SU-DHL-6 (cell line): ENCODE results near the gene APOE.
"Not testable (repeated sequence)": the region's sequence is repeated elsewhere in the genome, so short reads cannot be mapped to it uniquely, and the experiment has no call there.

Source experiments
- H2AFZ ChIP-seq: fragments of 200-600 bp; sonication (generic); 2 replicates; pipeline ENCODE4 v1.6.1; 2014; ENCODE audit warnings: low read depth, mild to moderate bottlenecking, moderate library complexity, mixed read lengths, antibody characterized with exemption, low read length; ENCODE audit not compliant: severe bottlenecking
- H3F3A ChIP-seq: fragments of 200-600 bp; shearing (Covaris generic); 2 replicates; pipeline ENCODE4 v1.6.0; 2016; ENCODE audit warnings: antibody characterized with exemption, mild to moderate bottlenecking; ENCODE audit not compliant: insufficient read depth
- H3K27ac ChIP-seq: fragments of 200-600 bp; sonication (generic); 2 replicates; pipeline ENCODE4 v1.5.1; 2016; ENCODE audit warnings: low read depth, mild to moderate bottlenecking, low read length, moderate library complexity, mixed read lengths
- H3K27me3 ChIP-seq: fragments of 200-600 bp; sonication (generic), shearing (Covaris generic); 2 replicates; pipeline ENCODE4 v1.6.0; 2014; ENCODE audit warnings: mild to moderate bottlenecking, low read length
- H3K36me3 ChIP-seq: fragments of 200-600 bp; sonication (generic); 2 replicates; pipeline ENCODE4 v1.6.1; 2014; ENCODE audit warnings: mild to moderate bottlenecking, low read length, mixed read lengths
- H3K4me2 ChIP-seq: fragments of 300-600, 200-600 bp; shearing (Covaris generic), sonication (generic); 2 replicates; pipeline ENCODE4 v1.6.0; 2014; ENCODE audit warnings: low read length, low read depth, mild to moderate bottlenecking; ENCODE audit not compliant: poor library complexity, severe bottlenecking
- H3K4me3 ChIP-seq: fragments of 200-600 bp; sonication (generic); 2 replicates; pipeline ENCODE4 v1.5.1; 2014; ENCODE audit warnings: antibody characterized with exemption, low read length, mild to moderate bottlenecking, mixed read lengths; ENCODE audit not compliant: insufficient read depth, poor library complexity, severe bottlenecking
- H3K79me2 ChIP-seq: fragments of 200-600 bp; sonication (generic); 2 replicates; pipeline ENCODE4 v1.6.1; 2014; ENCODE audit warnings: mild to moderate bottlenecking, low read length, moderate library complexity; ENCODE audit not compliant: insufficient read depth
- H3K9ac ChIP-seq: fragments of 200-600 bp; sonication (generic); 2 replicates; pipeline ENCODE4 v1.7.0; 2014; ENCODE audit warnings: mild to moderate bottlenecking, low read length
- H3K9me2 ChIP-seq: fragments of 200-600 bp; sonication (generic); replicated peaks from 2 replicates; pipeline ENCODE4 v1.6.1; 2014; ENCODE audit warnings: low read length; ENCODE audit not compliant: insufficient read depth
- H3K9me3 ChIP-seq: fragments of 200-600 bp; sonication (generic); 2 replicates; pipeline ENCODE4 v1.6.1; 2014; ENCODE audit warnings: low read length, mixed read lengths; ENCODE audit not compliant: insufficient read depth
- H4K20me1 ChIP-seq: fragments of 200-600 bp; sonication (generic); 2 replicates; pipeline ENCODE4 v1.6.1; 2014; ENCODE audit warnings: low read depth, mild to moderate bottlenecking, antibody characterized with exemption, low read length, moderate library complexity, mixed read lengths
- EZH2phosphoT487 ChIP-seq: fragments of 200-600 bp; sonication (generic), shearing (Covaris generic); conservative IDR thresholded peaks from 2 replicates; pipeline ENCODE4 v1.6.1; 2018; ENCODE audit warnings: mild to moderate bottlenecking, antibody characterized with exemption, low read length, moderate library complexity, mixed read lengths
- TF ChIP-seq, protein P1 (sequence below): fragments of 200-600 bp; sonication (generic); IDR thresholded peaks from one replicate; pipeline ENCODE4 v1.5.1; 2017; ENCODE audit warnings: antibody characterized with exemption, mild to moderate bottlenecking, low read length, moderate library complexity; ENCODE audit not compliant: insufficient read depth, poor library complexity, severe bottlenecking

APOE gene

DNA sequence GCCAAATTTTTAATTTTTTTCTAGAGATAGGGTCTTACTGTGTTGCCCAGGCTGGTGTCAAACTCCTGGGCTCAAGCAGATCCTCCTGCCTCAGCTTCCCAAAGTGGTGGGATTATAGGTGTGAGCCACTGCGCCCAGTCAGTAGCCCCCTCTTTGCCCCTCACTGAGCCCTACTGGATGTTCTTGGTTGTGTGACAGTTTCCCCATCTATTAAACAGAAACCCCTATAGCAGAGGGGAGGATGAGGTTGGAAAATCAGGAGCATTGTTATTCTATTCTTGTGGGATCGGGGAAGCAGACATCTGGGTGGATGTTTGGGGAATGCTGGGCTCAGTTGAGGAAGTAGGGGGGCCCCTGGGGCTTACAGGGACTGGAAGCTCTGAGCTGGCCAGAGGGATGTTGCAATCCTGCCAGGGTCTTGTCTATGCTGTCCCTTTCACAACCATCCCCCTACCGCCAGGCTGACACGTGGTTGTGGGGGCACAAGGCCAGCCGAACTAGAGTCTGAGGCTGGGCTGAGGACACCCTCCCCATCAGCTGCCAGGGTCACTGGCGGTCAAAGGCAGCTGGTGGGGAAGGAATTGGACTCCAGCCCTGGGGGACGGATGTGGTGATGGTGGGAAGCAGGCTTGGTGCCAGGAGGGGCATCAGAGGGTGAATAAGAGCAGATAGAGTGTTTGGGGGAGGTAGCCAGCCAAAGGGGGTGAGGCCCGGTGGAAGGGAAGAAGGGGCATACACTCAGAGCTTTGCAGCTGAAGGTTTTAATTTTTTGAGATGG is 19.7 kb downstream of the APOE start:
- Histone ChIP-seq H3K9me3 (no peaks in the 10 kb centered on the region), H3K27me3 (no peaks in the 10 kb centered on the region), H3K79me2 (no peaks in the 10 kb centered on the region), H4K20me1 (no peaks in the 10 kb centered on the region), H3F3A (no peaks in the 10 kb centered on the region), H2AFZ (no peak overlapping the region), H3K4me3 (no peak overlapping the region), H3K36me3 (no peaks in the 10 kb centered on the region), H3K27ac (no peak overlapping the region), H3K9me2 (no peaks in the 10 kb centered on the region), H3K9ac (no peak overlapping the region), H3K4me2 (no peak overlapping the region)
- TF ChIP-seq, protein P1, sequence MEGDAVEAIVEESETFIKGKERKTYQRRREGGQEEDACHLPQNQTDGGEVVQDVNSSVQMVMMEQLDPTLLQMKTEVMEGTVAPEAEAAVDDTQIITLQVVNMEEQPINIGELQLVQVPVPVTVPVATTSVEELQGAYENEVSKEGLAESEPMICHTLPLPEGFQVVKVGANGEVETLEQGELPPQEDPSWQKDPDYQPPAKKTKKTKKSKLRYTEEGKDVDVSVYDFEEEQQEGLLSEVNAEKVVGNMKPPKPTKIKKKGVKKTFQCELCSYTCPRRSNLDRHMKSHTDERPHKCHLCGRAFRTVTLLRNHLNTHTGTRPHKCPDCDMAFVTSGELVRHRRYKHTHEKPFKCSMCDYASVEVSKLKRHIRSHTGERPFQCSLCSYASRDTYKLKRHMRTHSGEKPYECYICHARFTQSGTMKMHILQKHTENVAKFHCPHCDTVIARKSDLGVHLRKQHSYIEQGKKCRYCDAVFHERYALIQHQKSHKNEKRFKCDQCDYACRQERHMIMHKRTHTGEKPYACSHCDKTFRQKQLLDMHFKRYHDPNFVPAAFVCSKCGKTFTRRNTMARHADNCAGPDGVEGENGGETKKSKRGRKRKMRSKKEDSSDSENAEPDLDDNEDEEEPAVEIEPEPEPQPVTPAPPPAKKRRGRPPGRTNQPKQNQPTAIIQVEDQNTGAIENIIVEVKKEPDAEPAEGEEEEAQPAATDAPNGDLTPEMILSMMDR, result no peak
- no peak for TF ChIP-seq EZH2phosphoT487

DNA sequence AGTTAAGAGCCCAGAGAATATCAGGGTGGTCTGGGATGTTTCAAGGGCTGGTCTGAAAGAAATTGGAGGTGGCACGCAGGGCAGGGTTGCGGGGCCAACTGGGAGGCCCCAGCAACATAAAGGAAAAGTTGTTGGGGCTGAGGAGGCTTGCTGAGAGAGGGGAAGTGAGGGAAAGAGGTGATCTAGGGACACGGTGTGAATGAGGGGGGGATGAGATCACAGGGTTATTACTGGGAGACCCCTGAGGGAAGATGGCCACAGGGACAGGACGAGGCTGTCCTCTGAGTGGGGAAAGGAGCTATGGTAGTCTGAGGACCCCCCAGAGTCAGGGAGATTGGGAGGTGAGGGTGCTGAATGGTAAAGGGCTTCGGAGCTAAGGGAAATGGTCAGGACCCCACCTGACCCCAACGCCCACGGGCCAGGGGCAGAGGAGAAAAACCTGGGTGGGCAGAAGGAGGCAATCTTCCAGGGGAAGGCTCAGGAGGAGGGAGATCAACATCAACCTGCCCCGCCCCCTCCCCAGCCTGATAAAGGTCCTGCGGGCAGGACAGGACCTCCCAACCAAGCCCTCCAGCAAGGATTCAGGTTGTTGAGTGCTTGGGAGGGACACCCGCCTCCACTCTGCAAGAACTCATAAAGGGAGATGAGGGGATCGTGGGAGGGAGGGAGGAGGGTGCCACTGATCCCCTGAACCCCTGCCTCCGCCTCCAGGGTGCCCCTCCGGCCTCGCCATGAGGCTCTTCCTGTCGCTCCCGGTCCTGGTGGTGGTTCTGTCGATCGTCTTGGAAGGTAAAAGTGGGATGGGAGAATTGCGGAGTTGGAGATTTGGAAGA is 20.9 kb downstream of the APOE start:
- H3K27ac ChIP-seq, H3K9me3 ChIP-seq, H3K36me3 ChIP-seq, H3K79me2 ChIP-seq, H3K27me3 ChIP-seq, H3F3A ChIP-seq, H4K20me1 ChIP-seq, H3K9ac ChIP-seq, H3K9me2 ChIP-seq, H2AFZ ChIP-seq, H3K4me3 ChIP-seq: not testable (repeated sequence)
- H3K4me2 ChIP-seq, result peak overlapping the region; percentile 34

DNA sequence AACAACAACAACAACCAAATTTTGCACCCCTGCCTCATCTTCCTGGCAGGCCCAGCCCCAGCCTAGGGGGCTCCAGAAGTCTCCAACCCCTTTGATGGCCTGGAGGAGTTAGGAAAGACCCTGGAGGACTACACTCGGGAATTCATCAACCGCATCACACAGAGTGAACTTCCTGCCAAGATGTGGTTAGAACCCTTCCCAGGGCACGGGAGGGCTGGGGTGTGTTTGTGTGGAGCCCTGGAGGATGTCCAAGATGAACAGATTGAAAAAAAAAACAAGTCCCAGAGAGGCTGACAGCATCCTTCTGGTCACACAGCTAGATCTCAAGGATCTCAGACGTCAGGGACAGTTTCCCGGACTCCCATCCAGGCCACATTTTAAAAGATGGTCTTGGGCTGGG is 22.1 kb downstream of the APOE start:
- Histone ChIP-seq H2AFZ (no peak overlapping the region), H3K9me2 (no peaks in the 10 kb centered on the region), H3F3A (no peaks in the 10 kb centered on the region), H3K79me2 (no peaks in the 10 kb centered on the region), H3K27me3 (no peaks in the 10 kb centered on the region), H3K27ac (no peak overlapping the region), H3K36me3 (no peaks in the 10 kb centered on the region), H3K9ac (no peak overlapping the region), H3K4me3 (no peak overlapping the region), H3K9me3 (no peaks in the 10 kb centered on the region), H3K4me2 (no peak overlapping the region), H4K20me1 (no peaks in the 10 kb centered on the region)
- no peak for TF ChIP-seq EZH2phosphoT487
- TF ChIP-seq, protein P1, result no peak

DNA sequence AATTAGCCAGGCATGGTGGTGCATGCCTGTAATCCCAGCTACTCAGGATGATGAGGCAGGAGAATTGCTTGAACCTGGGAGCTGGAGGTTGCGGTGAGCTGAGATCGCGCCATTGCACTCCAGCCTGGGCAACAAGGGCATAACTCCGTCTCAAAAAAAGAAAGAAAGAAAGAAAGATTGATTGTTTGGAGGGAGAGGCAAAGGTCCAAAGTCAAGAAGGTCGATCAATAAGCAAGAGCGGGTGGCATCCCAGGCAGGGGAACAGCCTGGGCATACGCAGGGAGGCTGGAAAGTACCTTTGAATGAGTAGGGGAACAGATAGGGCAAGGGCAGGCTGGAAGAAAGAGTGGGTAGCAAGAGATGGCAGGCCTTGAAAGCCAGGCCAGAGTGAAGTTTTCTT is 24.5 kb downstream of the APOE start:
- H3K27me3 ChIP-seq, result no peaks in the 10 kb centered on the region
- no peak for TF ChIP-seq EZH2phosphoT487
- TF ChIP-seq, protein P1, result no peak
- no peaks in the 10 kb centered on the region for H4K20me1 ChIP-seq

More for the DNA sequence above, 24.5 kb downstream of the APOE start:
- Histone ChIP-seq H3K79me2 (no peaks in the 10 kb centered on the region), H3K9me3 (no peaks in the 10 kb centered on the region), H3K4me3 (no peak overlapping the region), H3K9ac (no peak overlapping the region), H3K9me2 (no peaks in the 10 kb centered on the region), H3K27ac (no peak overlapping the region), H3K4me2 (no peak overlapping the region), H2AFZ (no peak overlapping the region), H3K36me3 (no peaks in the 10 kb centered on the region), H3F3A (no peaks in the 10 kb centered on the region)
